GM20431 (cell line): ENCODE measurements around the gene CDH5.

Experiments
- in situ Hi-C: fragments of 300-500 bp; cut with MseI, MboI; formaldehyde crosslinking; loops from one replicate; pipeline ENCODE4 v1.15.0; 2020; ENCODE audit warnings: low sequenced_read_pairs; ENCODE audit not compliant: unreplicated experiment

CDH5 gene

GRCh38 chr16:66372078-66372897 lies 5.8 kb downstream of the CDH5 start:
- in situ Hi-C loops, result no loop called here

- in situ Hi-C loops, result no loop called here
These were observed 6.3 kb downstream of the CDH5 start for GRCh38 chr16:66372898-66373155.

GRCh38 chr16:66373667-66374066 lies 7.2 kb downstream of the CDH5 start:
- in situ Hi-C loops, result no loop called here

GRCh38 chr16:66374176-66374575 lies 7.7 kb downstream of the CDH5 start:
- in situ Hi-C loops, result no loop called here

GRCh38 chr16:66375451-66375850 lies 9.0 kb downstream of the CDH5 start:
- in situ Hi-C loops, result no loop called here

- in situ Hi-C loops, result no loop called here
These were observed 9.6 kb downstream of the CDH5 start for GRCh38 chr16:66376114-66376513.

- in situ Hi-C loops, result no loop called here
These were observed 10.2 kb downstream of the CDH5 start for GRCh38 chr16:66376577-66377305.

GRCh38 chr16:66377324-66377723 lies 10.8 kb downstream of the CDH5 start:
- in situ Hi-C loops, result no loop called here

- in situ Hi-C loops, result no loop called here
These were observed 12.5 kb downstream of the CDH5 start for GRCh38 chr16:66378741-66379570.

- in situ Hi-C loops, result no loop called here
These were observed 13.1 kb downstream of the CDH5 start for GRCh38 chr16:66379571-66379941.

GRCh38 chr16:66380421-66380820 lies 13.9 kb downstream of the CDH5 start:
- in situ Hi-C loops, result no loop called here

- in situ Hi-C loops, result no loop called here
These were observed 15.2 kb downstream of the CDH5 start for GRCh38 chr16:66381585-66382170.

GRCh38 chr16:66382171-66382965 lies 15.9 kb downstream of the CDH5 start:
- in situ Hi-C loops, result no loop called here

- in situ Hi-C loops, result no loop called here
These were observed 16.4 kb downstream of the CDH5 start for GRCh38 chr16:66382966-66383299.

- in situ Hi-C loops, result no loop called here
These were observed 17.1 kb downstream of the CDH5 start for GRCh38 chr16:66383551-66383950.

- in situ Hi-C loops, result no loop called here
These were observed 18.9 kb downstream of the CDH5 start for GRCh38 chr16:66385415-66385814.

- in situ Hi-C loops, result no loop called here
These were observed 20.4 kb downstream of the CDH5 start for GRCh38 chr16:66386629-66387622.

GRCh38 chr16:66387817-66388332 lies 21.4 kb downstream of the CDH5 start:
- in situ Hi-C loops, result no loop called here
